Activated CD4-positive, alpha-beta T cell treated with anti-CD3 and anti-CD28 coated beads, Interleukin-2, amount 50 U/mL, for 1 hour (primary cell): ENCODE measurements around the gene ACER2.

Experiments
- DNase-seq: peaks from one replicate; pipeline ENCODE4 v3.0.0-alpha.2; 2020

ACER2 gene

GRCh38 chr9:19456996-19457692, 48.3 kb downstream of the ACER2 start:
- peak; percentile 45 for DNase-seq

GRCh38 chr9:19457693-19458009, 48.8 kb downstream of the ACER2 start:
- no peak for DNase-seq

- DNase-seq, result no peak
Observed at GRCh38 chr9:19460243-19460642, 51.4 kb downstream of the ACER2 start.

DNA sequence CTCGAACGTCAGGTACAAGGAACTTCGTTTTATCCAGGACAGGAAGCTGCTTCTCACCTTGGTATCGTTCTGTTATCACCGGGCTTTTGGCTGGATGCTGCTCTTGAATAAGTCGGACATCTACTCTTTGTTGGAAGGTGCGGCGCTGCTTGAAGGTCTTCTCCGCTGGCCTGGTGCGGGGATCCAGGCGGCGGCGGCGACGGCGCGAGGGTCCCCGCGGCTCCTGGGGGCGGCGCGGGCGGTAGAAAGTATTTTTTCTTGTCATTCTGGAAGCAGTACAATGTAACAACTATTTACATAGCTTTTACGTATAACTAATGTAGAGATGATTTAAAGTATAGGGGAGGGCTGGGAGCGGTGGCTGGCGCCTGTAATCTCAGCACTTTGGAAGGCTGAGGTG, 52.3 kb downstream of the ACER2 start:
- DNase-seq, result no peak

DNA sequence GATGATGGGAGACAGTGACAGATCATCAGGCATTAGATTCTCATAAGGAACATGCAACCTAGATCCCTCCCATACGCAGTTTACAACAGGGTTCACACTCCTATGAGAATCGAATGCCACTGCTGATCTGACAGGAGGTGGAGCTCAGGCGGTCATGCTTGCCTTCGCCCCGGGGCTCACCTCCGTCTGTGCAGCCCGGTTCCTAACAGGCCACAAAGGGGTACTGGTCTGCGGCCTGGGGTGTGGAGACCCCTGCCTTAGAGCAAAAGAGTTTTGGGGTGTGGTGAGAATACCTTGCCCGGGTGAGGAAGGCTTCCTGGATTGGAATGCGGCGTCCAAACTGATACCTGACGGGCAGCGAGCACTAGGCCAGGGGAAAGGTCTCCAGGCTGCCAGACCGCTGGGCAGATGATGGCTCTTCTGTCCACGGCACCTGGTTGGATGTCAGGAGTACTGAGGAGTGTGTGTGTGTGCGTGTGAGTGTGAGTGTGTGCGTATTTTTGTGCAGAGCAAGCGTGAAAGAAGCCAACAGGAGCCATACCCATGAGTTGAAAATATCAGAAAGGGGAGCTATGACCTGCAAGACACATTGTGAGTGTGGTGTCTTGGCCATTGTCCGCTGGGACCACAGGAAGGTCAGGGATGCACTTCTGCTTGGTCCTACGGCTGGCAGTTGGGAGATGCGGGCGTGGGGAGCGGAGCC, 55.4 kb downstream of the ACER2 start:
- DNase-seq, result no peak

DNA sequence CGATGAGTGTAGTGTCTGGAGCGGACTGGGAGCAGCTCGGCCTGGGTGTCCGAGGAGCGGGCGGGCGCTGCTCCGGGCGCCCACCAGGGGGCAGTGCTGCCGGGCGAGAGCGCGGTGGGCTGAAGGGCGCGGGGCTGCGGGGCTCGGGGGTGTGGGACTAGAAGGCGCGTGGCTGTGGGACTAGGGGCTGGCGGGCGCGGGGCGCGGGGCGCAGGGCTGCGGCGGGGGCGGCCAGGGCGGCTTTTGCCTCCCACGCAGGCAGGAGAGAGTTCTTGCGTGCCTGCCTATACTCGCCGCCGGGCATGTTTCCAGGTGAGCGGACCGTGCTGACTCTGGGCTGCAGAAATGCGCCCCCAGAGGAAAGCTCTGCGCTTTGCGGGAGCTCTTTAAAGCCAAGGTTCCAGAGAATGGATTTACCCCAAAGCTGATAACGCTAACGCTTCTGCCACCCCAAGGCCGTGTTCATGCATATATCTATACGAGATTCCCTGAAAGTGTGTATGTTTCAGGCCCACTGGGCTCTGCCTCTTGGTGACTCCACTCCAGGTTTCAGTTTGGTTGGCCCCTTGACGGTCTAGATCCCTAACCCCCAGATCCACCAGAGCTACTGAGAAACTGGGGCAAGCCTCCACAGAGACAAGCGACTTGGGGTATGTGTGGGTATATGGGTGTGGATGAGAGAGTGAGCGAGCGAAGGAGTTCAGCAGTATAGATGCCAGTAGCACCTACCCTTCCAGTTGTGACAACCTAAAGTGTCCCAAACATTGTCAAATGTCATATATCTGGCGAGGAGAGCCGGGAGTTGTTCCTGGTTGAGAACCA, 56.2 kb downstream of the ACER2 start:
- peak; percentile 64 for DNase-seq

- DNase-seq, result no peak
Observed at GRCh38 chr9:19465586-19466279, 56.9 kb downstream of the ACER2 start.

DNA sequence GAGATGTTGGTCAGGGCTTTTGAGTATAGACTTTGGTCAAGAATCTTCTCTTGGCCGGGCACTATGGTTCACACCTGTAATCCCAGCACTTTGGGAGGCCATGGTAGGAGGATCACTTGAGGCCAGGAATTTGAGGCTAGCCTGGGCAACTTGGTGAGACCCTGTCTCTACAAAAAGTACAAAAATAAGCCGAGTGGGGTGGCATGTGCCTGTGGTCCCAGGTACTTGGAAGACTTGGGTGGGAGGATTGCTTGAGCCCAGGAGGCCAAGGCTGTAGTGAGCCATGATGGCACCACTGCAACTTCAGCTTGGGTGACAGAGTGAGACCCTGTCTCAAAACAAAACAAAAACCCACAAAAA, 57.5 kb downstream of the ACER2 start:
- no peak for DNase-seq

DNA sequence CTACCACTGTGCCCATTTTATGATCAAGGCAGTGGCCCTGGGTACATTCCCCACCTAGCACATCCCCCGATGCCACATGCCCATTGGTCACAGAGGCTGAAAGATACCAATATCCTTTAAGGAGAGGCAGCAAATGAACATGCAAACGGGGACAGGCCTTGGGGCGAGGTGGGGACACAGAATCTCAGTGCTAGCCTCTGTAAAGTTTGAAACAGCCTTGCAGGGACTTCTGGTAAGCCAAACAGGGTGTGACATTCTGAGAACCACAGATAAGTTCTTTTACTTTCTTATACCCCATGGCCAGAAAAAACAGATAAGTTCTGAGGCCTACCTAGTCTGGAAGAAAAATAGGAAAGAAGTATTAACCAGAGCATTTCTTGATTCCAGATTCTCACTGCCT, 60.5 kb downstream of the ACER2 start:
- DNase-seq, result no peak

DNA sequence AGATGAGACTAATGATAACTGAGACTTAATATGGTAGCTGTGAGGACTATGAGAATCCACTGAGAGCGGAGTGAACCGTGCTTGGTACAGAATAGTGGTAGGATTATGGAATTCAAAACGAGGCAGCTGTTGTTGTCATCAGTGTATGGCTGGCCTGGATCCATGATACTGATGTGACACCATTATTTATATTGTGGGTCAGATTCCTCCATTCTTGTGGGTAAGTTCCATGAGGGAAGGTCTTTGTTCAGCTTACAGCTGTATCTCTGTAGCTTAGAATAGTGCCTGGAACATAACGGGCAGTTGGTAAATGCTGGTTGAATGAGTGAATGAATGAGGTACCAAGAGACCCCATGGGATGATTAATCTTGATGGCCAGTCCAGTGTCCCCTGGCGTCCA, 61.8 kb downstream of the ACER2 start:
- no peak for DNase-seq

DNA sequence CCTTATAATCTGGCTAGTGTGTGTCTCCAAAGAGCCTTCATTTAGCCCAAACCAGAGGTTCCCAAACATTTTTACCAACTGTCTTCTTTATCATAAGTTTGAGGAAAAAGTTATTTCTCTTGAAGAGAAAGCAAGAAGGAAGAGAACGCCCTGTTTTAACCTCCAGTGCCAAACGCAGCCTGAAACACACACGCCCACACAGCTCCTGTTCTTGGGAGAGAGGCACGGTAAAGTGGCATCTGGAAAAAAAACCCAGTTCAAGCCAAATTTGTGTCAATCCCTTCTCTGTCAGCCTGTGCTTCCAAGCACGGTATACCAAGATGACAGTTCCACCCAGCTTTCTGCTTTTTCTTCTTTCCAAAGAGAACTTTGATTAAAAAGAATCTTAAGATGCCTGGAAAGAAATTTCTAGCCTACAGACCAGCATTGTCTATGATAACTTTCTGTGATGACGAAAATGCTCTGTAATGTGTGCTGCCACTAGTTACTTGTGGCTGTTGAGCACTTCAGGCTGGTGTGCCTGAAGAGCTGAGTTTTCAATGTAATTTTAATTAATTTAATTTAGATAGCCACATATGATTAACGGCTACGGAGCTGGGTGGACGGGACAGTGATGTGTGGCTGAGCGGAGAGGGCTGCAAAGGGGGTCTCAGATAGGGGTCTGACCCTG, 62.3 kb downstream of the ACER2 start:
- no peak for DNase-seq

GRCh38 chr9:19471737-19472648, 63.2 kb downstream of the ACER2 start:
- DNase-seq, result peak; percentile 25

DNA sequence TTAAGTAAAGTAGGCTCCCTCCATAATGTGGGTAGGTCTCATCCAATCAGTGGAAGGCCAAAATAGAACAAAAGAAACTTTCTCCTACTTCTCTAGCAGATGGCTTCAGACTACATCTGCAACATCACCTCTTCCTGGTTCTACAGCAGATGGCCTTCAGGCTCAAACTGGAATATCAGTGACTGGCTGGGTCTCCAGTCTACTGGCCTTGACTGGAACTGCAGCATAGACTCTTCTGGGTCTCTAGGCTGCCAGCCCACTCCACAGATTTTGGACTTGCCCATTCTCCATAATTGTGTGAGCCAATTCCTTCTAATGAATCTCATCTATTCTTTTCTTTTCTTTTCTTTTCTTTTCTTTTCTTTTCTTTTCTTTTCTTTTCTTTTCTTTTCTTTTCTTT, 64.8 kb downstream of the ACER2 start:
- DNase-seq, result no peak

DNA sequence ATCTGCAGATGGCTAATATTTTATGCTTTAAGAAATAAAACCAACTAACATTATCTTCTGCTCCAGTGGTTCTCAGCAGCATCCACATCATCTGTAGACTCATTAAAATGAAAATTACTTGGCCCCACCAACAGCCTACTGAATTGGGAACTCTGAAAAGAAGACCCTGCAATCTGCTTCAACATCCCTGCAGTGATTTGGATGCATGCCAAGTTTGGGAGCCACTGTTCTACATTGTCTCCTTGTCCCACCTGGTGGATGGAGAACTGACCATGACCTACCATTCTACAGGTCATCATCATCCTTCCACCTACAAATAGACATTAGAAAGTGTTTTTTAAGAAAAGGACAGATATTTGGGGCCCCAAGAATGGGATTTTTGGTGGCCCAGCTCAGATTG, 71.1 kb downstream of the ACER2 start:
- DNase-seq, result no peak

DNA sequence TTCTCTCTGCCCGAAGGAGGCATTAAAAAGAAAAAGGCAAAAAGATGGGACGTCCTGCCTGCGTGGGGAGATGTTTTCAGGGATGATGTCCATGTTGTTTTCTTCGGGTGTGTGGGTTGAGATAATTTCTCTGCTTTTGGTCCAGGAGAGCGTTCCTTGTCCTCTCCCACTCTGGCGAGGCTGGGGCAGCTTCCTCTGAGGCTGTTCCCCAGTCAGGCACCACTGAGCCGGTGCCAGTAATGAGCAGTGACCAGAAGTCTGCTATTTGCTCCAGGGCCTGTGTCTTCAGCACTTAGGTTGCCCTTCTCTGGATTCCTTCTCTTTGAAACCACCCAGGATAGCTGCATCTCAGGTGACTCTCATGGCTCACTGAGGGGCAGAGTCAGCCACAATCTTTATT, 71.5 kb downstream of the ACER2 start:
- DNase-seq, result no peak

GRCh38 chr9:19481121-19481870, 72.5 kb downstream of the ACER2 start:
- no peak for DNase-seq

GRCh38 chr9:19481971-19482404, 73.2 kb downstream of the ACER2 start:
- no peak for DNase-seq

- no peak for DNase-seq
Observed at GRCh38 chr9:19484699-19485098, 75.9 kb downstream of the ACER2 start.

DNA sequence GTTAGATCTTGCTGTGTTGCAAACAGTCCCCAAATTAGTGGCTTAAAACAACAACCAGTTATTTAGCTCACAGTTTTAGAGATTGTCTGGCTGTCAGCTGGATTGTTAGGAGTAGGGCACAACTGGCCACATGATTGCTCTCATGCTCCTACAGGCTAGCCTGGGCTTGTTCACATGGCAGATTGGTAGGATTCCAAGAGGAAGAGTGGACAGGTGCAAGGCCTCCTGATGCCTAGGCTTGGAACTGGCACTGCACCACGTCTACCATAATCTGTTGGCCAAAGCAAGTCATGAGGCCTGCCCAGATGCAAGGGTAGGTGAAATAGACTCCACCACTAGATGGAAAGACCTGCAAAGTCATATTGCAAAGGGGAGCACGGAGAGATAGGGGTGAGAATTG, 76.4 kb downstream of the ACER2 start:
- DNase-seq, result no peak

GRCh38 chr9:19486803-19487202, 78.0 kb downstream of the ACER2 start:
- no peak for DNase-seq

DNA sequence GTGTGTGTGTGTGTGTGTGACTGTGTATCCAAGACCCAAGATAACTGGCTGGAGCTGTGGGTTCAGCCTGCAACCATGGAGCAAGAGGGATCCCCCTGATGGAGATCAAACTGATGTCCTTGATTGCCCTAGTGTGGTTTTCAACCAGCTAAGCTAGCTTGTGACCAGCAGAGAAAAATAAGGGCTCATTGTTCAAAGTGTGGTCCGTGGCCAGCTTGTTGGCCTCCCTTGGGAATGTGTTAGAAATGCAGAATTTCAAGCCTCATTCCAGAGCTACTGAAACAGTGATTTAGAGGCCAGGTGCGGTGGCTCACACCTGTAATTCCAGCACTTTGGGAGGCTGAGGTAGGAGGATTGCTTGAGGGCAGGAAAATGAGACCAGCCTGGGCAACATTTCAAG, 79.9 kb downstream of the ACER2 start:
- no peak for DNase-seq
